HG02885 (cell line): ENCODE measurements around the gene PRLHR.
"Not testable (repeated sequence)": the region's sequence is repeated elsewhere in the genome, so short reads cannot be mapped to it uniquely, and the experiment has no call there.

Source experiments
- ATAC-seq: cut with Tn5 transposase; IDR thresholded peaks from one replicate; pipeline ENCODE4 v1.9.1; 2021; ENCODE audit warnings: mild to moderate bottlenecking; ENCODE audit not compliant: unreplicated experiment, poor library complexity

The PRLHR gene

GRCh38 chr10:118595598-118596425 is at the start of gene PRLHR:
Gene PRLHR, minus strand, starts transcription at chr10:118595648. Its CDS starts 404 bp downstream, at chr10:118595244.
- no peak for ATAC-seq

- ATAC-seq: no peak
These were observed 46.8 kb upstream of the PRLHR start for GRCh38 chr10:118642228-118642627.

- no peak for ATAC-seq
These were observed 43.2 kb upstream of the PRLHR start for GRCh38 chr10:118638680-118639079.

- no peak for ATAC-seq
These were observed 40.4 kb upstream of the PRLHR start for GRCh38 chr10:118635674-118636402.

- ATAC-seq: no peak
These were observed 38.3 kb upstream of the PRLHR start for GRCh38 chr10:118633786-118634185.

GRCh38 chr10:118629211-118629610 is 33.8 kb upstream of the PRLHR start:
- ATAC-seq: no peak

GRCh38 chr10:118628397-118628796 is 32.9 kb upstream of the PRLHR start:
- ATAC-seq: no peak

- ATAC-seq: no peak
These were observed 31.5 kb upstream of the PRLHR start for GRCh38 chr10:118626953-118627352.

- no peak for ATAC-seq
These were observed 30.1 kb upstream of the PRLHR start for GRCh38 chr10:118625504-118625903.

- no peak for ATAC-seq
These were observed 29.3 kb upstream of the PRLHR start for GRCh38 chr10:118624747-118625146.

GRCh38 chr10:118621304-118621942 is 26.0 kb upstream of the PRLHR start:
- no peak for ATAC-seq

GRCh38 chr10:118613863-118614262 is 18.4 kb upstream of the PRLHR start:
- not testable (repeated sequence) for ATAC-seq

- no peak for ATAC-seq
These were observed 15.1 kb upstream of the PRLHR start for GRCh38 chr10:118610577-118610976.

GRCh38 chr10:118607768-118608354 is 12.4 kb upstream of the PRLHR start:
- no peak for ATAC-seq

- no peak for ATAC-seq
These were observed 10.2 kb upstream of the PRLHR start for GRCh38 chr10:118605694-118606093.

GRCh38 chr10:118596426-118597124 is 1.1 kb upstream of the PRLHR start:
- ATAC-seq: no peak

- no peak for ATAC-seq
These were observed 406 bp downstream of the PRLHR start for GRCh38 chr10:118595064-118595420.

GRCh38 chr10:118594392-118595063 is 920 bp downstream of the PRLHR start:
- ATAC-seq: no peak

- no peak for ATAC-seq
These were observed 2.6 kb downstream of the PRLHR start for GRCh38 chr10:118592675-118593330.
